H1 (cell line): ENCODE measurements around the gene CYBA. TPM values are rescaled to one million over a fixed set of nuclear protein-coding genes. Genes with fewer than 3 reads are reported as not detected.

Experiments
- ASH2L ChIP-seq: fragments of 200-600, 300-600 bp; sonication (generic); IDR thresholded peaks from one replicate; pipeline ENCODE4 v1.7.1; 2017; ENCODE audit warnings: low read length
- BRCA1 ChIP-seq: IDR thresholded peaks from 2 replicates; pipeline ENCODE4 v1.6.1; 2012; ENCODE audit warnings: low read depth, low read length, improper control_type of control experiment
- CBX5 ChIP-seq: fragments of 300-800, 300-1000 bp; sonication (generic); IDR thresholded peaks from 2 replicates; pipeline ENCODE4 v1.7.1; 2016; ENCODE audit warnings: antibody characterized with exemption, low read length, low read depth
- CBX8 ChIP-seq: fragments of 300-800, 300-1000 bp; sonication (generic); IDR thresholded peaks from 2 replicates; pipeline ENCODE4 v1.7.1; 2016; ENCODE audit warnings: low read depth, low read length, borderline replicate concordance
- CHD1 ChIP-seq: IDR thresholded peaks from 2 replicates; pipeline ENCODE4 v1.6.1; 2012; ENCODE audit warnings: low read depth, low read length, improper control_type of control experiment
- CHD2 ChIP-seq: IDR thresholded peaks from 2 replicates; pipeline ENCODE4 v1.6.1; 2012; ENCODE audit warnings: low read length, improper control_type of control experiment
- CTBP2 ChIP-seq: IDR thresholded peaks from 2 replicates; pipeline ENCODE4 v1.7.0; 2011; ENCODE audit warnings: borderline replicate concordance, mild to moderate bottlenecking, moderate library complexity, mixed read lengths, low read length; ENCODE audit not compliant: insufficient read depth, insufficient read length
- EGR1 ChIP-seq: IDR thresholded peaks from 2 replicates; pipeline ENCODE4 v1.6.1; 2011; ENCODE audit warnings: low read depth, low read length, borderline replicate concordance
- HDAC2 ChIP-seq, 2 experiments: fragments of 300-600 bp in 1 of 2; sonication (generic) in 1 of 2; IDR thresholded peaks; 2 replicates each; pipeline ENCODE4 v1.6.1; 2011 to 2012; ENCODE audit warnings: low read depth in 2 of 2, low read length in 2 of 2, mild to moderate bottlenecking in 2 of 2, moderate library complexity in 2 of 2, borderline replicate concordance in 1 of 2, inconsistent platforms in 1 of 2
- HDAC6 ChIP-seq: IDR thresholded peaks from one replicate; pipeline ENCODE4 v1.7.1; 2012; ENCODE audit warnings: low read depth, mild to moderate bottlenecking, inconsistent platforms, low read length, moderate library complexity
- JUND ChIP-seq: IDR thresholded peaks from 2 replicates; pipeline ENCODE4 v1.6.1; 2011; ENCODE audit warnings: mild to moderate bottlenecking, improper control_type of control experiment, low read length
- KDM1A ChIP-seq: fragments of 200-600, 300-600 bp; sonication (generic); IDR thresholded peaks from 2 replicates; pipeline ENCODE4 v1.7.1; 2016; ENCODE audit warnings: mild to moderate bottlenecking, low read length, borderline replicate concordance
- MAX ChIP-seq: IDR thresholded peaks from 2 replicates; pipeline ENCODE4 v1.6.1; 2012; ENCODE audit warnings: inconsistent platforms
- POU5F1 ChIP-seq: IDR thresholded peaks from 2 replicates; pipeline ENCODE4 v1.6.1; 2011; ENCODE audit warnings: low read depth, mild to moderate bottlenecking, low read length, moderate library complexity
- SIX5 ChIP-seq: IDR thresholded peaks from 2 replicates; pipeline ENCODE4 v1.6.1; 2011; ENCODE audit warnings: mild to moderate bottlenecking, low read depth, low read length
- SUZ12 ChIP-seq: fragments of 200-600 bp; sonication (generic); IDR thresholded peaks from 2 replicates; pipeline ENCODE4 v1.6.1; 2012; ENCODE audit warnings: mild to moderate bottlenecking, inconsistent platforms, low read length, moderate library complexity, mixed read lengths
- TAF1 ChIP-seq: IDR thresholded peaks from 2 replicates; pipeline ENCODE4 v1.6.1; 2011; ENCODE audit warnings: mild to moderate bottlenecking, low read depth, low read length
- TBP ChIP-seq: IDR thresholded peaks from 2 replicates; pipeline ENCODE4 v1.6.1; 2011; ENCODE audit warnings: low read depth, low read length, improper control_type of control experiment
- polyA plus RNA-seq, 7 experiments: library from polyadenylated mRNA; depleted of rRNA in 3 of 7; stranded (reverse) in 5 of 7; unstranded in 2 of 7; fragments of >200 nt in 5 of 7; fragments of 200-250 nt in 2 of 7; gene quantifications; 1 replicate in 5 of 7; 2 replicates in 1 of 7; 4 replicates in 1 of 7; pipeline versions ENCODE4 v1.2.1 to v1.2.3, GENCODE V29; 2011 to 2013; ENCODE audit warnings: missing spikeins in 2 of 7, mixed read lengths in 2 of 7
- total RNA-seq: library from RNA; stranded (reverse); fragmentation: NEBNext Ultra II Directional; extraction: Animal tissue kit (Norgen Biotek cat#: 25700); gene quantifications from 2 replicates; pipeline ENCODE4 v1.2.1, GENCODE V29; 2021

The CYBA gene
- total and polyA plus RNA-seq, 2 of the 8 experiments (the other 6 are each of a cell fraction or from before 2014, with no cell fraction given) = 136 to 254 TPM

GRCh38 chr16:88610909-88611812 lies 39.7 kb downstream of the CYBA start (continued):
- TF ChIP-seq SUZ12 = peak; percentile 43; the same call in 1 of the 2 replicates
- TF ChIP-seq ASH2L = peak; percentile 89
- no peak for TF ChIP-seq SIX5
- peak; percentile 49 for TF ChIP-seq CTBP2
- peak; percentile 58 for TF ChIP-seq BRCA1
- TF ChIP-seq CBX8 = no peak
- peak; percentile 78; the same call in 1 of the 2 replicates for TF ChIP-seq CHD2
- TF ChIP-seq CBX5 = no peak
- 0 out of 4 replicates have a peak, but pooled peaks of 1 of the 2 experiments have one; percentile 32 for TF ChIP-seq HDAC2 (IDR thresholded peaks at IDR 0.05; ENCODE audit: borderline replicate concordance in 1 of 2, low read depth in 2 of 2, low read length in 2 of 2)
- peak; percentile 20; the same call in 1 of the 2 replicates for TF ChIP-seq EGR1
- no peak; the same call in 1 of the 2 replicates for TF ChIP-seq TBP
- no peak for TF ChIP-seq POU5F1
- no peak for TF ChIP-seq CHD1
- TF ChIP-seq HDAC6 = no peak
- peak; percentile 52; the same call in 1 of the 2 replicates for TF ChIP-seq MAX
- no peak for TF ChIP-seq TAF1
- TF ChIP-seq KDM1A = 0 out of 2 replicates have a peak, but pooled peaks have one; percentile 27
- no peak for TF ChIP-seq JUND
- TF ChIP-seq, all 59 proteins: peak for 15
